HCT116 (cell line): ENCODE data around the gene NFASC. TPM values are rescaled to one million over a fixed set of nuclear protein-coding genes. Genes with fewer than 3 reads are reported as not detected.

ENCODE experiments used
- ATAC-seq: fragments of 200-7000 bp; cut with Tn5 transposase; 2 replicates; pipeline ENCODE4 v1.9.1; 2020; ENCODE audit warnings: mild to moderate bottlenecking, moderate library complexity
- BruUV-seq: library from RNA; stranded (reverse); fragments of 400-500 nt; replicated peaks from 2 replicates; lab custom pipeline; 2021; lab: Mats Ljungman, UMichigan
- CTCF ChIA-PET: fragments of 300-600 bp; sonication (Branson Sonifier 250); formaldehyde crosslinking; loops from one replicate; lab custom pipeline; 2021; ENCODE audit warnings: antibody characterized with exemption; lab: Charles Lee
- POLR2A ChIA-PET: fragments of 300-600, 350-600 bp; sonication (Branson Sonifier 250); formaldehyde crosslinking; loops from one replicate; lab custom pipeline; 2021; ENCODE audit warnings: antibody characterized with exemption; lab: Charles Lee
- RAD21 ChIA-PET, 2 experiments: fragments of 300-600 bp; sonication (Branson Sonifier 250); formaldehyde crosslinking; loops; one replicate each; lab custom pipeline; 2023; ENCODE audit warnings: low total read pairs in 2 of 2; ENCODE audit not compliant: uncharacterized antibody in 2 of 2, unreplicated experiment in 2 of 2, low non-redundant PET in 1 of 2; lab: Charles Lee
- DNase-seq: peaks from one replicate; pipeline ENCODE4 v3.0.0-alpha.2; 2010; ENCODE audit warnings: low read depth, low spot score
- H2AFZ ChIP-seq: fragments of 200-600 bp; shearing (Covaris generic), sonication (generic); 2 replicates; pipeline ENCODE4 v1.6.1; 2017; ENCODE audit warnings: low read depth, mixed run types, mixed read lengths, antibody characterized with exemption, low read length; ENCODE audit not compliant: poor library complexity, severe bottlenecking
- H3K27ac ChIP-seq: 2 replicates; pipeline ENCODE4 v1.5.1; 2012; ENCODE audit warnings: low read depth, low read length
- H3K27me3 ChIP-seq: fragments of 200-600 bp; sonication (generic); 2 replicates; pipeline ENCODE4 v1.6.1; 2016; ENCODE audit warnings: mixed run types, low read length, mixed read lengths; ENCODE audit not compliant: insufficient read depth
- H3K36me3 ChIP-seq, 2 experiments: fragments of 200-500 bp in 1 of 2; fragments of 200-600 bp in 1 of 2; sonication (Bioruptor generic) in 1 of 2; sonication (generic) in 1 of 2; 2 replicates each; pipeline versions ENCODE4 v1.5.1 to v1.6.1; 2014 to 2016; ENCODE audit warnings: low read length in 2 of 2, inconsistent platforms in 1 of 2, mixed read lengths in 1 of 2, mixed run types in 1 of 2; ENCODE audit not compliant: insufficient read depth in 2 of 2, control insufficient read depth in 1 of 2
- H3K4me1 ChIP-seq, 2 experiments: fragments of 200-600 bp in 1 of 2; sonication (generic) in 1 of 2; 2 replicates each; pipeline versions ENCODE4 v1.5.1 to v1.6.1; 2012 to 2017; ENCODE audit warnings: low read length in 2 of 2, inconsistent platforms in 1 of 2, mild to moderate bottlenecking in 1 of 2, mixed read lengths in 1 of 2, mixed run types in 1 of 2, moderate library complexity in 1 of 2; ENCODE audit not compliant: insufficient read depth in 2 of 2, control insufficient read depth in 1 of 2
- H3K4me2 ChIP-seq: fragments of 200-600 bp; sonication (generic); 2 replicates; pipeline ENCODE4 v1.6.1; 2017; ENCODE audit warnings: mixed run types, low read length, mixed read lengths
- H3K4me3 ChIP-seq, 2 experiments: fragments of 200-600 bp in 1 of 2; sonication (generic) in 1 of 2; replicated peaks in 1 of 2; 2 replicates each; pipeline ENCODE4 v1.5.1; 2011 to 2016; ENCODE audit warnings: low read length in 2 of 2, control low read depth in 1 of 2, low read depth in 1 of 2, mild to moderate bottlenecking in 1 of 2, mixed read lengths in 1 of 2, mixed run types in 1 of 2
- H3K79me2 ChIP-seq: fragments of 200-600 bp; sonication (generic); 2 replicates; pipeline ENCODE4 v1.6.1; 2017; ENCODE audit warnings: mild to moderate bottlenecking, mixed run types, low read length, moderate library complexity, mixed read lengths; ENCODE audit not compliant: insufficient read depth
- H3K9ac ChIP-seq: fragments of 200-600 bp; sonication (generic); 2 replicates; pipeline ENCODE4 v1.6.1; 2016; ENCODE audit warnings: low read length, mixed read lengths
- H3K9me2 ChIP-seq: fragments of 200-600 bp; sonication (generic), shearing (Covaris generic); 2 replicates; pipeline ENCODE4 v1.6.1; 2017; ENCODE audit warnings: mixed run types, mild to moderate bottlenecking, moderate library complexity; ENCODE audit not compliant: insufficient read depth
- H3K9me3 ChIP-seq, 2 experiments: fragments of 200-500 bp in 1 of 2; fragments of 200-600 bp in 1 of 2; sonication (Bioruptor generic) in 1 of 2; sonication (generic) in 1 of 2; 2 replicates each; pipeline ENCODE4 v1.6.1; 2014 to 2017; ENCODE audit warnings: low read length in 2 of 2, mixed read lengths in 2 of 2, inconsistent platforms in 1 of 2, low read depth in 1 of 2, mild to moderate bottlenecking in 1 of 2, mixed run types in 1 of 2, moderate library complexity in 1 of 2; ENCODE audit not compliant: control insufficient read depth in 1 of 2, insufficient read depth in 1 of 2
- H4K20me1 ChIP-seq: fragments of 200-600 bp; sonication (generic), shearing (Covaris generic); 2 replicates; pipeline ENCODE4 v1.6.1; 2017; ENCODE audit warnings: mixed run types, mild to moderate bottlenecking, moderate library complexity; ENCODE audit not compliant: insufficient read depth
- ELF1 ChIP-seq: IDR thresholded peaks from 2 replicates; pipeline ENCODE4 v1.6.1; 2012; ENCODE audit warnings: low read depth, borderline replicate concordance
- EZH2 ChIP-seq: fragments of 200-600 bp; sonication (generic); IDR thresholded peaks from 2 replicates; pipeline ENCODE4 v1.6.1; 2017; ENCODE audit warnings: antibody characterized with exemption, mixed run types
- FOSL1 ChIP-seq: IDR thresholded peaks from 2 replicates; pipeline ENCODE4 v1.6.1; 2012; ENCODE audit warnings: low read depth
- POLR2A ChIP-seq: IDR thresholded peaks from 2 replicates; pipeline ENCODE4 v1.7.0; 2011; ENCODE audit warnings: borderline replicate concordance; ENCODE audit not compliant: insufficient read depth, insufficient read length; ENCODE audit errors: extremely low read depth
- RAD21 ChIP-seq: IDR thresholded peaks from 2 replicates; pipeline ENCODE4 v1.6.1; 2012; ENCODE audit warnings: low read depth, mild to moderate bottlenecking
- TCF7L2 ChIP-seq: IDR thresholded peaks from 2 replicates; pipeline ENCODE4 v1.7.0; 2011; ENCODE audit warnings: borderline replicate concordance, inconsistent platforms; ENCODE audit not compliant: insufficient read depth, insufficient read length; ENCODE audit errors: extremely low read depth
- ZNF274 ChIP-seq: fragments of 200-500 bp; sonication (Bioruptor generic); IDR thresholded peaks from 2 replicates; pipeline ENCODE4 v1.6.1; 2014; ENCODE audit warnings: mild to moderate bottlenecking, low read depth, low read length, inconsistent platforms
- intact Hi-C: fragments of 100-400 bp; cut with micrococcal nuclease; formaldehyde crosslinking; loops from 2 replicates; pipeline ENCODE4 v1.10.0; 2022
- total RNA-seq: library from RNA; stranded (reverse); gene quantifications from one replicate; pipeline ENCODE4 v1.2.1, GENCODE V29; 2021; ENCODE audit not compliant: unreplicated experiment
- TF ChIP-seq, protein P1 (sequence below): IDR thresholded peaks from 2 replicates; pipeline ENCODE4 v1.6.1; 2012; ENCODE audit warnings: low read depth
- TF ChIP-seq, protein P2 (sequence below): IDR thresholded peaks from 2 replicates; pipeline ENCODE4 v1.6.1; 2011; ENCODE audit warnings: mild to moderate bottlenecking, low read length, moderate library complexity; ENCODE audit not compliant: insufficient replicate concordance; ENCODE audit errors: extremely low read depth

The NFASC gene
- total RNA-seq, 1 experiment from 2014 or later: 0.57 TPM

DNA sequence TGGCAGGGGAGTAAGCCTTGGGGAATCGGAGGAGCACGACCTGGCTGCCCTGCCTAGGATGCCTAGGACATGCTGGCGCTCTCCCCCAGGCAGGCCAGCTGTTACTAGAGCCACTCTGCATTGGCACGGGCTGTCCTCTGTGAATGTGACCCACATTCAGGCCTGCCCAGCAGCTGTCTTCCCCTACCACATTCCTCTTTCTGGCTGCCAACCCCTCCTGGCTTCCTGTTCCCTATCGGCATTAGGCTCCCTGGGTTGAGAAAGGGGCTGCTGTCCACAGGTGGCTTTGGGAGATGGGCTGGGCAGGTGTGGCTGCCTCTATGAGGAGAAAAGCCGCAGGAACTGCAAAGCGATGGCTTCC, 2.3 kb upstream of the NFASC start:
- Histone ChIP-seq H3K79me2 (no peaks in the 10 kb centered on the region), H3K4me3 (no peak overlapping the region), H3K27ac (no peak overlapping the region), H3K36me3 (no peaks in the 10 kb centered on the region), H3K9ac (no peak overlapping the region), H3K4me2 (no peak overlapping the region), H3K4me1 (no peaks in the 10 kb centered on the region), H2AFZ (no peak overlapping the region), H3K27me3 (peaks cover 31% of the 10 kb centered on the region), H3K9me3 (no peaks in the 10 kb centered on the region), H4K20me1 (no peaks in the 10 kb centered on the region), H3K9me2 (no peaks in the 10 kb centered on the region)
- RAD21 ChIA-PET: no interaction called here
- no peak for ATAC-seq
- POLR2A ChIA-PET: no interaction called here
- intact Hi-C loops: no loop called here
- no TSS peak for BruUV-seq
- no peak for TF ChIP-seq POLR2A
- TF ChIP-seq, protein P1, sequence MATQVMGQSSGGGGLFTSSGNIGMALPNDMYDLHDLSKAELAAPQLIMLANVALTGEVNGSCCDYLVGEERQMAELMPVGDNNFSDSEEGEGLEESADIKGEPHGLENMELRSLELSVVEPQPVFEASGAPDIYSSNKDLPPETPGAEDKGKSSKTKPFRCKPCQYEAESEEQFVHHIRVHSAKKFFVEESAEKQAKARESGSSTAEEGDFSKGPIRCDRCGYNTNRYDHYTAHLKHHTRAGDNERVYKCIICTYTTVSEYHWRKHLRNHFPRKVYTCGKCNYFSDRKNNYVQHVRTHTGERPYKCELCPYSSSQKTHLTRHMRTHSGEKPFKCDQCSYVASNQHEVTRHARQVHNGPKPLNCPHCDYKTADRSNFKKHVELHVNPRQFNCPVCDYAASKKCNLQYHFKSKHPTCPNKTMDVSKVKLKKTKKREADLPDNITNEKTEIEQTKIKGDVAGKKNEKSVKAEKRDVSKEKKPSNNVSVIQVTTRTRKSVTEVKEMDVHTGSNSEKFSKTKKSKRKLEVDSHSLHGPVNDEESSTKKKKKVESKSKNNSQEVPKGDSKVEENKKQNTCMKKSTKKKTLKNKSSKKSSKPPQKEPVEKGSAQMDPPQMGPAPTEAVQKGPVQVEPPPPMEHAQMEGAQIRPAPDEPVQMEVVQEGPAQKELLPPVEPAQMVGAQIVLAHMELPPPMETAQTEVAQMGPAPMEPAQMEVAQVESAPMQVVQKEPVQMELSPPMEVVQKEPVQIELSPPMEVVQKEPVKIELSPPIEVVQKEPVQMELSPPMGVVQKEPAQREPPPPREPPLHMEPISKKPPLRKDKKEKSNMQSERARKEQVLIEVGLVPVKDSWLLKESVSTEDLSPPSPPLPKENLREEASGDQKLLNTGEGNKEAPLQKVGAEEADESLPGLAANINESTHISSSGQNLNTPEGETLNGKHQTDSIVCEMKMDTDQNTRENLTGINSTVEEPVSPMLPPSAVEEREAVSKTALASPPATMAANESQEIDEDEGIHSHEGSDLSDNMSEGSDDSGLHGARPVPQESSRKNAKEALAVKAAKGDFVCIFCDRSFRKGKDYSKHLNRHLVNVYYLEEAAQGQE: no peak
- TF ChIP-seq ZNF274: no peak
- TF ChIP-seq ELF1: no peak
- TF ChIP-seq, protein P2, sequence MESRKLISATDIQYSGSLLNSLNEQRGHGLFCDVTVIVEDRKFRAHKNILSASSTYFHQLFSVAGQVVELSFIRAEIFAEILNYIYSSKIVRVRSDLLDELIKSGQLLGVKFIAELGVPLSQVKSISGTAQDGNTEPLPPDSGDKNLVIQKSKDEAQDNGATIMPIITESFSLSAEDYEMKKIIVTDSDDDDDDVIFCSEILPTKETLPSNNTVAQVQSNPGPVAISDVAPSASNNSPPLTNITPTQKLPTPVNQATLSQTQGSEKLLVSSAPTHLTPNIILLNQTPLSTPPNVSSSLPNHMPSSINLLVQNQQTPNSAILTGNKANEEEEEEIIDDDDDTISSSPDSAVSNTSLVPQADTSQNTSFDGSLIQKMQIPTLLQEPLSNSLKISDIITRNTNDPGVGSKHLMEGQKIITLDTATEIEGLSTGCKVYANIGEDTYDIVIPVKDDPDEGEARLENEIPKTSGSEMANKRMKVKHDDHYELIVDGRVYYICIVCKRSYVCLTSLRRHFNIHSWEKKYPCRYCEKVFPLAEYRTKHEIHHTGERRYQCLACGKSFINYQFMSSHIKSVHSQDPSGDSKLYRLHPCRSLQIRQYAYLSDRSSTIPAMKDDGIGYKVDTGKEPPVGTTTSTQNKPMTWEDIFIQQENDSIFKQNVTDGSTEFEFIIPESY: no peak
- no peak for TF ChIP-seq TCF7L2
- no peak for TF ChIP-seq FOSL1
- no peak for TF ChIP-seq EZH2
- no peak for TF ChIP-seq RAD21
- DNase-seq: no peak
- CTCF ChIA-PET: no interaction called here
